ENCODE data around the gene KAZN.

KAZN gene

GRCh38 chr1:14919751-14920150, 321.3 kb downstream of the KAZN start:
- no peaks in the 10 kb centered on the region for H3K36me3 ChIP-seq (ENCODE audit: control insufficient read depth in 2 of 2, insufficient read depth in 1 of 2, low read length in 2 of 2)
- no peak overlapping the region for H3K4me3 ChIP-seq (ENCODE audit: low read depth, low read length)
- TF ChIP-seq ZNF548 (tag by site-specific recombination; IDR thresholded peaks at IDR 0.05) (no peak), ZNF658 (tag by site-specific recombination; IDR thresholded peaks at IDR 0.05) (no peak), OSR2 (tag by site-specific recombination; IDR thresholded peaks at IDR 0.05) (no peak), ZNF132 (tag by site-specific recombination; IDR thresholded peaks at IDR 0.05; ENCODE audit: borderline replicate concordance) (no peak), ZNF311 (tag by site-specific recombination; IDR thresholded peaks at IDR 0.05; ENCODE audit: borderline replicate concordance) (no peak), EGR2 (tag by site-specific recombination; IDR thresholded peaks at IDR 0.05; ENCODE audit: low read depth) (no peak)
- H3K27ac ChIP-seq (ENCODE audit: extremely low read depth, low read depth, low read length): no peak overlapping the region
- POLR2A ChIA-PET: no interaction called here
- no peaks in the 10 kb centered on the region for H3K9me3 ChIP-seq (ENCODE audit: control insufficient read depth, insufficient read depth, low read depth, low read length)
- CTCF ChIA-PET: no interaction called here
- no peaks in the 10 kb centered on the region for H3K4me1 ChIP-seq (ENCODE audit: control insufficient read depth, insufficient read depth, low read length)

GRCh38 chr1:14921057-14921456, 322.6 kb downstream of the KAZN start:
- no peaks in the 10 kb centered on the region for H3K9me3 ChIP-seq (ENCODE audit: control insufficient read depth, insufficient read depth, low read depth, low read length)
- ChIA-PET POLR2A (no interaction called here), CTCF (interaction anchor here (0.7 kb wide), 1 partner anchor 17 kb away, joined by 3 read pairs; no protein-coding TSS in a partner anchor)
- H3K36me3 ChIP-seq (ENCODE audit: control insufficient read depth in 2 of 2, insufficient read depth in 1 of 2, low read length in 2 of 2): no peaks in the 10 kb centered on the region
- no peak overlapping the region for H3K4me3 ChIP-seq (ENCODE audit: low read depth, low read length)
- no peak overlapping the region for H3K27ac ChIP-seq (ENCODE audit: extremely low read depth, low read depth, low read length)
- TF ChIP-seq ZNF350 (tag by site-specific recombination; IDR thresholded peaks at IDR 0.05) (no peak), ZNF513 (tag by site-specific recombination; IDR thresholded peaks at IDR 0.05) (peak; percentile 31; the same call in 1 of the 2 replicates), ZSCAN4 (tag by site-specific recombination; IDR thresholded peaks at IDR 0.05) (peak; percentile 76), ZNF629 (tag by site-specific recombination; IDR thresholded peaks at IDR 0.05) (no peak), IKZF3 (tag by site-specific recombination; IDR thresholded peaks at IDR 0.05) (no peak), ZNF18 (tag by site-specific recombination; IDR thresholded peaks at IDR 0.05) (no peak)
- H3K4me1 ChIP-seq (ENCODE audit: control insufficient read depth, insufficient read depth, low read length): no peaks in the 10 kb centered on the region

GRCh38 chr1:14922942-14923726, 324.6 kb downstream of the KAZN start:
- ChIA-PET POLR2A (no interaction called here), CTCF (interaction anchor here (0.9 kb wide), 1 partner anchor 105 kb away, joined by 3 read pairs; no protein-coding TSS in a partner anchor)
- Histone ChIP-seq H3K4me3 (ENCODE audit: low read depth, low read length) (no peak overlapping the region), H3K36me3 (ENCODE audit: control insufficient read depth in 2 of 2, insufficient read depth in 1 of 2, low read length in 2 of 2) (no peaks in the 10 kb centered on the region), H3K27ac (ENCODE audit: extremely low read depth, low read depth, low read length) (no peak overlapping the region), H3K9me3 (ENCODE audit: control insufficient read depth, insufficient read depth, low read depth, low read length) (no peaks in the 10 kb centered on the region), H3K4me1 (ENCODE audit: control insufficient read depth, insufficient read depth, low read length) (no peaks in the 10 kb centered on the region)
- TF ChIP-seq ZFHX2 (tag by site-specific recombination; conservative IDR thresholded peaks at IDR 0.05) (0 out of 2 replicates have a peak, but pooled peaks have one; percentile 17), ZNF701 (tag by site-specific recombination; IDR thresholded peaks at IDR 0.05) (no peak)

Data from HEK293 (cell line).